NCI-H146 treated with DMSO at 0.1 percent for 48 hours (cell line): ENCODE data around the gene PLCL2.

Source experiments
- DNase-seq: peaks from one replicate; lab custom pipeline; 2025; ENCODE audit not compliant: unreplicated experiment; lab: John Stamatoyannopoulos, UW

The PLCL2 gene

GRCh38 chr3:17138246-17139039 lies 253.7 kb downstream of the PLCL2 start:
- no peak for DNase-seq
